SHP77 (cell line): ENCODE results near the gene KAZN.

Experiments used
- DNase-seq, 2 experiments: peaks; one replicate each; lab custom pipeline; 2025; lab: John Stamatoyannopoulos, UW

The KAZN gene

DNA sequence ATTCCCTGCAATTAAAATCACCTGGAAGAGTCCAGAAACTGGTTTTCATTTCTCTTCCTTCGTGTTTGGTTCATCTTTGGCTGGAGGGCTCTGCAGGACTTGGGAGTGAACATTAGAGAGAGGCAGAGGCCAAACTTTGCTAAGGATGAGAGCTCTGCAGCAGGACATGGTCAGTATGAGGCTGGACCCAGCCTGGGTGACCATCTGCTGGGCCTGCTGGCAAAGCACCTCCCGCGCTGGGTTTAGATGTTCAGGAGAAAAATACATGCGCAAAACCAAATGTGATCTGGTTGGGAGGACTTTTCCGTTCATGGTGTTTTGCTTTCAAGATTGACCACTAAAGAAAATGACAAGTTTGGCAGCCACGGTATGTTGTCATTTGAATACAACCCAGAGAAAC, 15.9 kb downstream of the KAZN start:
- no peak for DNase-seq

DNA sequence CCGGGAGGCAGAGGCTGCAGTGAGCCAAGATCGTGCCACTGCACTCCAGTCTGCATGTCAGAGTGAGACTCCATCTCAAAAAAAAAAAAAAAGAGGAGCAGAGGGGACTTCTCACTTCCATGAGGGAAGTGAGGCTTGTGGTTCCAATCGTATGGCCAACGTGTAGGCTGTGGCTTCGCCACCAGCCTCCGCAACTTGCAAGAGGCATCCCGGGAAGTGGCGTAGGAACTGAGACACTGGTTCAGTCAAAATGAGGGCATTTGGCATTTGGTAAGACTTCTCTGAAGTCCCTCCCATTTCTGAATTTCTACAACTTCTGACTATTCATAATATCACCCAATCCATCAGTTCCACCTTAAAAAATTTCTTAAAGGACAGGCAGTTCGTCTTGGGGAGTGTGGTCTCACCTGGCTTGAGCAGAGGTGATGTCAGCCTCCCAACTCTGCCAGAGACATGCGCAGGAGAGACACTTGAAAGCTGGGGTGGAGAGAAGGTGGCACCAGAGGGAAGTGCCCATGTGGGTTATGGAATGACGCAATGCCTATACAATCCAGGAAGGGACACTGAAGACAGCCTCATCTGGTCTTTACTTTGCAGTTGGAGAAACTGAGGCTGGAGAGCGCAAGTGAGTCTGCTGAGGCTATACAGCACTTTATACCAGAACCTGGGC, 17.2 kb downstream of the KAZN start:
- no peak for DNase-seq

DNA sequence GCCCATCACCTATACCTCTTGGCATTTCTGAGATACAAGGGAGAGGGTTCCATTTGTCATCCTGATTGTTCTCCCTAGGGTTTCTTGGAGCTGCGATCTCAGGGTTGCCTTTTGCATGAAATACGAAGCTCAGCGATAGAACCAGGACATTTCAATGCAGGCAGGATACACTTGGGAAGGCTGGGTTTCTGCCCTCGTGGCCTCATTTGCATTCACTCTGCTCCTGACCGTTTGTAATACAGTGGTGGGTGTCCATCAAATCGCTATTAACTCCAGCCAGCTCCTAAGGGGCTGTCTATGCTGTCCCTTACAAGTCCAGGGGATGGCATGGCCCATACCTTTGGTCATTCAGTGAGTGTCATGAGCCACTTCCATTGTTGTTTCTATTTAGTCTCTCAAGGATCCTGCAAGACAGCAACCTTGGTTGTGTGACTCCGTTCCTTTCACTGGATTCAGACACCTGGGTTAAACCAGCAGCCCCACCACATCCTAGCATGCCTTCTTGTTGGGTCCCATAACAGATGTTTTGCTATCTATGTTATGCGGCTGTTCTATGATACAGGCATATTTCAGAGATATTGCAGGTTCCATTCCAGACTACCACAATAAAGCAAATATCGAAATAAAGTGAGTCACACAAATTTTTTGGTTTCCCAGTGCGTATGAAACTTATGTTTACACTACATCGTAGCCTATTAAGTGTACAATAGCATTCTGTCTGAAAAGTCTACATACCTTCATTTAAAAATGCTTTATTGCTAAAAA, 18.3 kb downstream of the KAZN start:
- DNase-seq: no peak

DNA sequence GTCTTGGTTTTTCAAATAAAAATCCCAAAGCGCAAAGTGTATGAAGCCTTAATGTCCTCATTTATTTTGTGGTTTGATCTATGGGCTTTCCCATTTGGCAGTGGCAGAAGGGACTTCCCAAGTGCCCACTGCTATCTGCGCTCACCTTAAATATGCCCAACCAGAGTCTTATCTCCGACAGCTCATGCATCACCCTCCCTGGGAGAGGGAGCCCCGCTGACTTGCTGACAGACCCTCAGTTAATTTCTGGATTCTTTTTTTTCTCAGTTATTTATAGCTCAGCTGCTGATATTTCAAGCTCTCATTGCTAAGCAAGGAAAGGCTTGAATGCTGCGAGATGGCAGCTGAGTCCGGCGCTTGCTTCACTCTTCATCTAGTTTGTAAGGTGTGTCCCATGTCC, 19.3 kb downstream of the KAZN start:
- DNase-seq: no peak

DNA sequence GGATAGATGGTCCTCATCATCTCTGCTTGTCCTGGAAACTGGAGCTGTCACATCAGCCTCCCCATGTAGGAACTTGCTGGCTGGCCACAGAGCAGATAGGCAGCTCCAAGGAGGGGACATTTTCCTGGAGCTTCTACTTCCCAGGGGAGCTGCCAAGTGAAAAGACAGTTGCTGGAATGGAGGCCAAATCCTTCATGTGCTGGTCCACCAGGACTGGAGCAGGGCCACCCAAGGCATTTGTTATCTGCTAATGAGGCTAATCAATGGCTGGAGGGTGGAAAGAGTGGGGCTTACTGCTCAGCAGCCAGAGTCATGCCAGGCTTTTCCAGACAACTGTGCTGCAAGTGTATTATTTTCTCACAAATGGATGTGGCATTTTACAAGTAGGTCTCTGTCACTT, 22.5 kb downstream of the KAZN start:
- DNase-seq: no peak

DNA sequence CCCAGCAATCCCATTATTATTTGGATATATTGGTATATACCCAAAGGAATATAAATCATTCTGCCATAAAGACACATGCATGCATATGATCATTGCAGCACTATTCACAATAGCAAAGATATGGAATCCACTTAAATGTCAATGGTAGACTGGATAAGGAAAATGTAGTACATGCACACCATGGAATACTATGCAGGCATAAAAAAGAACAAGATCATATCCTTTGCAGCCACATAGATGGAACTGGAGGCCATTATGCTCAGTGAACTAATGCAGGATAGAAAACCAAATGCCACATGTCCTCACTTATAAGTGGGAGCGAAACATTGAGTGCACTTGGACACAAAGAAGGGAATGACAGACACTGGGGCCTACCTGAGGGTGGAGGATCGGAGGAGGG, 24.6 kb downstream of the KAZN start:
- no peak for DNase-seq

DNA sequence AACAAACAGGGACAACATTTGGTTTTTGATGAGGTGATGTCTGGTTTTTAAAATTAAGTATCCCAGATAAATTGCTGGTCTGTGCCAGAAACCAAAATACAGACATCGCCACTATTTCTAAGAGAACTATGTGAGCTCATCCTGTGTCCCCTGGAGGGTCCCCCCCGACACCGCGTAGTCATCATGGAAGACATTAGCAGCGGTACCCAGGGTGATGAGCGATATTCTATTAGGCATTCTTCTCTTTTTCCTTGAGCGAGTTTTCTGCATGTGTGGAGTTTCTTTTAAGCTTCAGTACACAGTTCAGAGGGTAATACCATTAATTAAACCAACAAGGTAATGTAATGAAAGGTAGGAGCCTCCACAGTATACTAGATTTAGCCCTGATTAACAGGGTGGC, 26.5 kb downstream of the KAZN start:
- DNase-seq: no peak

DNA sequence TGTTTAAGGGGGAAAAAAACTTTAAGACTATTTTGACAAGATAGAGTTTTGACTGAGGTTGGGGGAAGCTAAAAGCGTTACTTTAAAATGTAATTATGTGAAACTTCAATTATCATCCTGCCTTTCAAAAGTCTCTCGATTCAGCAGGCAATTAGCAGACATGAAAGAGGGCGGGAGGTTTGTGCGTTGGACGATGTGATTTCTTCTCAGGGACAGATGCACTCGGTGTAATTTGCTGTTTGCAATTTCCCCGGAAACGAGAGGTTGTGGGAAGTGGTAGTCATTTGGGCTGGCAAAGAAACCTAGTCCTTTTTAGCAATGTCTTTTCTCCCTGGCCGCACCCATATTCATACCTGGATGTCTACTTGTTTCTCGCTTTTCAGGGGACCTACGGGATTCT, 27.1 kb downstream of the KAZN start:
- DNase-seq: no peak

DNA sequence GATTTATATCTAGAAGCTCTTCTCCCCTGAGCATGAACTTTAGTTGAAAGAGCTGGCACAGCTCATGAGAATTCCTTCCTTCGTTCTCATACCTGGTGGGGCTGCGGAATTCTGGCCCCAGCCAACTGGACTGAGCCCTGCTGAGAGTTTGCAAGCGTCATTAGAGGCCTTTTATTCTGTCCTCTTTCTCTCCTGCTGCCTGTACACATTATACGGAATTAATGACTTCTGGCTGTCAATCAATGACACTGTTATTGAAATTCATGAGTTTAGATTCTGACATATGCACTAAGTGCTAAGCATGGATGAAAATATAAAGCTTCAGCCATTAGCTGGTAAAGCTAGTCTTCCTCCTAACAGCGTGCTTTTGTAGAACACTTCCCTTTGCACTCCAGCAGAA, 27.5 kb downstream of the KAZN start:
- DNase-seq: no peak

DNA sequence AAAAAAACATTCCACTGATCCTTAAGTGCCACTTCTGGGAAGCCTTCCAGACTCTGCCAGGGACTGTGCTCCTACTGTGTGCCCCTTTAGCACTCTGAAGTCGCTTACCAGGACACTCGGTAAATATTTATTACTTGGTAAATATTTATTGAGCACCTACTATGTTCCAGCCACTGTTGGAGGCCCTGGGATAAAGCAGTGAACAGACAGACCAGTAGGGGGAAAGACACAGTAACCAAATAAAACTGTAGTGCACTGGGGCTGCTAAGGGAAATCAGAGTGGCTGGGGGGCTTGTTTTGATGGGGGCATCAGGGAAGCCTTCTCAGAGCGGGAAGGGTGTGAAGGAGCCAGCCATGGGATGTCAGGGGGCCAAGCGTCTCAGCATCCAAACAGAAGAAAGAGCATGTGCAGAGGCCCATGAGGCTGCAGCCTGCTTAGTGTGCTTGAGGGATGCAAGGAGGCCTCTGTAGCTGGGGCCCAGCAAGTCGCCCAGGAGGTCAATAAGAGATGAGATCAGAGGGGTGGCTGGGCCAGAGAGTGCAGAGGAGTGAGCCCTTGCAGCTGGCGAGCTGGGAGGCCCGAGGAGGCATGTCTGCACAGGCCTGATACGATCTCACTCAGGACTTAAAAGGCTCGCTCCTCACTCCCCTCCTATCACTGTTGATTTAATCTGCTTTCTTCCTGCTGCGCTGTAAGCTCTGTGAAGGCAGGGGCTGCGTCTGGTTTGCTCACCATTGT, 28.6 kb downstream of the KAZN start:
- peak in 1 of 2 experiments; percentile 19 for DNase-seq

DNA sequence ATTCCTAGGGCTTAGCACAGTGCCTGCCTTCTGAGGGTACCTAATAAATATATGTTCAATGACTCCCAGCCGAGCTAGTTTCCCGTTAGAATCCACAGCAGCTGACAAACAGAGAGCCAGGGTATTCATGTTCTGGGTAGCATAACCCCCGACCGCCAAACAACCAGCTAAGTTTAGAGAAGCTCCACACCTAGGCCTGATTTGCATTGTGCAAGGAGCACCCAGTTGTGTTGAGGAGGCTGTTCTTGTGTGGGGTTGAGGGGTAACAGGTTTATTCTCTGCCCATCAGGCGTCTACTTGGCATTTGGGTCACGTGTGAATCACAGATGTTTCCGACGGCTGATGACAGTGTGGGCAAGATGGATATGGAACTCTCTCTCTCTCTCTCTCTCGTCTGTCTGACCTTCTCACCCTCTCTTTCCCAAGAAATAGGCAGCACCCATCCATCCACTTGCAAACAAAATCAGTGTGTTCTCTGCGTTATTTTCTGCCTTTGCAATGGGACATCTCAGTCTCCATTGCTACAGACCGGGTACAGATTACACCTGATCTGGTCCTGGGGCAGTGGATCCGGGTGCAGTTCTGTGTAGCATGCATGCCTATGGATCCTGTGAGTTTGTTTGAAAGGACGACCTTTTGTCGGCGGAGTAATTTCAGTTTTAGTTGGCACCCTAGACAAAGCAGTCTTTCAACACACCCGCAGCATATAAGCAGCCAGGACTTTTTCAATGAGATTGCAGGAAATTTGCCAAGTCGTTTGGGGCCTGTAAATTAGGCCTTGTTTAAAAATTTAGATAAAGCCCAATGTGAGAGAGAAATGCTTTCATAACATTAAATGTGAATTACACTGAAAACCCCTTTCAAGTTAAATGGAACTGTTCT, 29.4 kb downstream of the KAZN start:
- DNase-seq: no peak

DNA sequence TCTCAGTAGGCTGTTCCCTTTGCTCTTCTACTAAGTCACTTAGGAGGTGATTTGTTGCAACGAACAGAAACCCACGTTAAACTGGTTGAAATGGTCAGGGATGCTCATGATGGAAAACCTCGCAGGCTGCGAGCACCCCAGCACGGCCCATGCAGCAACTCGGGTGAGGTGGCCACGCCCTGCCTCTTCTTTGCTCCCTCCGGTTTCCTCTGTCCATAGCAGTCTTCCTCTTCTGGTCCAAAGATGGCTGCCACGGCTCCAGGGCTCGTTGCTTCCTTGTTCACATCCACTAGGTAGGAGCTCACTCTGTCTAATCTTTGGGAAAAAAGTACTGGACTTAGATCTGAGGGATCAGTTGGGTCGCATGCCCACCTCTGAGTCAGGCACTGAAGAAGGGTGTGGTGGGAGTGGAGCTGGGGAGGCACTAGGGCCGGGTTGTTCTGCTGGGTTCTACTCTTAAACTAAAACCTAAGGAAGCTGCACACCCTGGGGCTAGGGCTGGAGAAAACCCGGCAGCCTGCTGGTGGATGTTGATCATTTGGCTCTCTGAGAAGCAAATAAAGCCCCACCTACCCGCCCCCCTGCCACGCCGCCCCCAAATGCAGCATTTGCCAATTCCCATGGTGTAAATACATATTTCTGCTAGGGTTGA, 31.0 kb downstream of the KAZN start:
- no peak for DNase-seq

DNA sequence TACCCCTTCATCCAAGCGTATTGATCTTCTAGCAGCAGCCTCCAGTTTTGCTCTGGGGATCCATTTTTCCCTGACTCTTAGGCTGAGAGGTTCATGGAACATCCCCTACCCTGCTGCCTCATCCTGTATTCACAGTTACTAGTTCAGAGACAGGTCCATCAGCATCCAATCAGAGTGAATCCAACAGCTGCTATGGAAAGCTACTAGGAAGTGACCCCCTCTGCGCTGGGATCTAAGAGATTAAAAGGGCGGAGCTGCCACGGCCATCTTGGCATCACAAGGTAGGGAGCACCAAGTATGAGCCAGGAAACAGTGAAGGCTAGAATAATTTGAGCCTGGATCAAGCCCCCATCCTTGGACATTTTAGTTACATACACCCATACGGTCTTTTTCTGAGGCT, 32.5 kb downstream of the KAZN start:
- DNase-seq: no peak

DNA sequence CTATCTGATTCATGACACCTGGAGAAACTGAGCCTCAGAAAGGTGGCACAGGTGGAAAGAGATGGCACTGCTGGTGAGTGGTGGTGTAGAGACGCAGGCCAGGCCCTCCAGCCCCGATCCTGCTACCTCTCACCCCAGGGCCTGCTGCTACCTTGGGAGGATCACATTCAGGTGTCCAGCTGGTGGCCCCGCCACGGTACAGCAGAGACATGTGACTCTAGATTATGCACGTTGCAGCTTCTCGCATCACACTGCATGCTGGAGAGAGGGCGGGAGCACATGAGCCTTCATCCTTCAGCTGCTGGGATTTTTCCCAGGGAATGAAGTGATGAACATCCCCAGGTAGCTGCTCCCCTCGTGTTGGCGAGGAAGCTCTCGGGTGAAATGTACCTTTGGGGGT, 32.9 kb downstream of the KAZN start:
- DNase-seq: no peak

DNA sequence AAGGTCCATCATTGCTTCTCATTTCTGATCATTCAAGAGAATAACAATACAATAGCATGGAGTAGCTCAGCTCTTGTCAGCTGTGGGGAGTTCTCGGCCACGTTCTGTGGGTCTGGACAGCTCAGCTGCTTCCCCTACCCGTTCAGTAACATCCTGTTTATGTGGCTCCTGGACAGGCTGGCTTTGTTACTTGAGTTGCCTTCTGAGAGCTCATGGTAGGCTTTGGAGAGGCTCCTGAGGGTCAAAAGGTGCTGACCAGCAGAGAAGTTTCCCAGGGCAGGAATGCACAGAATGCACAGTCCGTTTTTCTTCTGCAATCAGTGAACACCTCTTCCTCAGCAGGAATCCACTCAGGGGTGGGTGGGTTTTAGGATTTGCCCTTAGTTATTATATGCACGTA, 36.0 kb downstream of the KAZN start:
- peak in 1 of 2 experiments; percentile 4 for DNase-seq

DNA sequence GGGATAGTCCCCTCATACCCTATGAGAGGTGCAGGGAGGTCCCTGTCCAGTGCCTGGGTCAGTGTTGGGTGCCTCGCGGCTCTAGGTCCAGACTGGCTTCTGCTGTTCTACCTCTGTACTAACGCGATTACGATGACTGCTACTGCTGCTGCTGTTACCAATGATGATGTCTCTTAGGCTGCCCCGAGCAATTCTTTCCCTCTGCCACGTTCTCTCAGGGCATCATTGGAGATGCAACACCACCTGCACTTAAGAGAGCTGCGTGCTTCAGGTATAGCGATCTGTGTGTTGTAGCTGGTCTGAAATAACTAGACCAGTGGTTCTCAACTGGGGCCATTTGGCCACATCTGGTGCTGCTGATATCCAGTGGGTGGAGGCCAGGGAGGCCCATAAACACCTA, 36.9 kb downstream of the KAZN start:
- no peak for DNase-seq

DNA sequence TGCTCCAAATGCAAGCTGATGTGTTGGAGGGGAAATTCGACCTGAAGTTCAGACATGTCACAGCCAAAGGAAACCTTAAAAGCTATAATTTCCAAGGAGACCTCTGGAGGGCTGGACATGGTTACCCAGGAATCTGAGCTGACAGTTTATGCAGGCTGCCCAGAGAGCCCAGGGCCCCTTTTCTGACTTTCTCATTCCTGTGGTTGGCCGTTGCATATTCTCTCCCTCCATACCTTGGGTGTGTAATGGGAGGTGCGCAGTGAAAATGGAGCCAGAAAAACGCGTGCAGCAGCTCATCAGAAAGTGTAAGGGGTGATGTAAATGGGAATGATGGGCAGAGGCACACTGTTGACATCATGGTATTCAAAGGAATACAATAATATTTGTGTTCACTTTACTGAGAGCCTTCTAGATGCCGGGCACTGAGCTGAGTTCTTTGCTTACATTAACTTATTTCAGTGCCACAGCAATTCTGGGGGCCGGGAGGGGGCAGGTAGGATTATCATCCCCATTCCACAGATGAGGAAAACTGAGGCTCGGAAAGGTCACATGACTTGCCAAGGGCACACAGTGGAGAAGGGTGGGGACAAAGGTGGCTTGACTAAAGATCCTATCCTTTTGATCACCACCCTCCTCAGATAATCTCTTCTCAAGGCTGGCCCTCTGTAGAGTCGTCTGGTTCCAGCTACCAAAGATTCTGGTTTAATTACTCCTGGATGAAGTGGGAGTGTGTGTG, 38.6 kb downstream of the KAZN start:
- no peak for DNase-seq

DNA sequence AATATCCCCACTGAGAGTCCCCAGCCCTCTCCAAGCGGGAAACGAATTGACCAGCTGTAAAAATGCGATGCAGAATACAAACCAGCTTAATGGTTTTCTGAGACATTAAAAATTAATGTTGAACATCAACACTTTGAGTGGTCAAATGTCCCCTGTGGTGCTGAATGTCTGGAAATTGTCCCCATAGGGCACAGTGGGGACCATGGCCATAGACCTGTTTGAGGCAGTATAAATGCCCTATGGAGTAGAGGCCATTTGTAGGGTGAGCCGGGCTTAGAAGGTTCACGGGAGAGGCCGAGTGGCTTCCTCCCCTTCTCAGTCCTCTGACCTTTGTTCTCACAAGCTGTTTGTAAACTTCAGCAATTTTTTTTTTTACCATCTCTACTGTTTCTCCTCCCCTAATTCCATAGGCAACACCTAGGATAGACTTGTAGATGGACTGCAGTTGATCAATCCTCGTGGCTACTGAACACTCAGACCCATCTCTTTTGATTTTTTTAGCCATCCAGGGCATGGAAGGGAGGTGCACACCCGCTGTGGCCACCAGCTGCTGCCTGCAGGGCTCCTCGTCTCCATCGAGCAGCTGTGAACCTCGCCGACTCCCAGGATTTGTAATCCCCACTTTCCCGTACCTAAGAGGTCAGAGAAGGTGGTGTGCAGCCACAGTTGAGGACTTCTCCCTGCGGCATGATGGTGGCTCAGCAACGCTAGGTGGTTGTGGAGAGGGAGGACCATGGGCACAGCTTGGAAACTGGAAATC, 41.0 kb downstream of the KAZN start:
- DNase-seq: no peak

DNA sequence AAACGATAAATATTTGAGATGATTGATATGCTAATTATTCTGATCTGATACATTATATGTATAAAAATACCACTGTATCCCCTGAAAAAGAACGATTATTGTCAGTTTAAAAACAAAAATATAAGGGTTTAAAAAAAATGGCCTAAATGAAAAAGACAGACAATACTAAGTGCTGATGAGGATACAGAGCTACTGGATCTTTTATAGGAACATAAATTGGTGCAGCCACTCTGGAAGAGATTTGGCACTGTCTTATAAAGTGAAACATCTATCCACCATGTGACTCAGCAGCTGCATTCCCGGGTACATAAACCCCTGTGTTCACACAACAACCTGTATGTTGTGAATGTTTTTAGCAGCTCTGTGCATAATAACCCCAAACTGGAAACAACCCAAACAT, 44.2 kb downstream of the KAZN start:
- no peak for DNase-seq

DNA sequence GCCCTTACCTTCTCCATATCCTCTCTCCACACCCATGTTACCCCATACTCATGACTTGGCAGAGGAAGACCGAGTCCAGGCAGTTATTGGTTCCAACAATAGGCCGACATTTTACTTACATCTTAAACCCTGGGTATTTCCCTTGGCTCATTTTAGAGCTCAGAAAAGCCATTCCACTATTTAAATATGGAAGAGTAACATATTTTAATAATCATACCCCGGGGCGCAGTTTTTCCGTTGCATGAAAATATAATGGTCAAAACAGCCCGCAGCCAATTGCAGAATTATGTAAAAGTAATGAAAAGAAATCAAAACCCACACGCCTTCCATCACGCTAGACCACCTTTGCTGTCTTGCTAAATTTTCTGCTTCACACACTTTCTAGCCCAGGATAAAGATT, 48.5 kb downstream of the KAZN start:
- DNase-seq: no peak
